Erythroblast (primary cell): ENCODE results near the gene ADAM12.

Source experiments
- GATA1 ChIP-seq: IDR thresholded peaks from 2 replicates; pipeline ENCODE4 v1.6.1; 2011; ENCODE audit warnings: low read depth, mild to moderate bottlenecking, control low read depth, low read length, moderate library complexity
- POLR2A ChIP-seq: IDR thresholded peaks from 2 replicates; pipeline ENCODE4 v1.6.1; 2011; ENCODE audit warnings: mild to moderate bottlenecking, low read length

GRCh38 chr10:126090443-126090842 is 297.8 kb downstream of the ADAM12 start:
- TF ChIP-seq POLR2A (no peak), GATA1 (no peak)
